Upper lobe of left lung (tissue), 6 donors: ENCODE results near the gene CD302. TPM values are rescaled to one million over a fixed set of nuclear protein-coding genes. Genes with fewer than 3 reads are reported as not detected.

Experiments
- ATAC-seq, 2 donors: fragments of 200-7000 bp; cut with Tn5 transposase; one replicate each; pipeline ENCODE4 v1.9.1; 2022; ENCODE audit warnings: mild to moderate bottlenecking in 2 of 2, moderate library complexity in 2 of 2; ENCODE audit not compliant: low FRiP score in 2 of 2
- DNase-seq, 2 donors: peaks; one replicate each; pipeline ENCODE4 v3.0.0-alpha.2; 2019 to 2020
- H3K27ac ChIP-seq, 4 donors: fragments of 200-600 bp; sonication (generic); one replicate each; pipeline ENCODE4 v1.5.1; 2016 to 2019
- H3K27me3 ChIP-seq, 4 donors: fragments of 200-600 bp; sonication (generic); one replicate each; pipeline ENCODE4 v1.5.1; 2017 to 2019
- H3K36me3 ChIP-seq, 4 donors: fragments of 200-600 bp; sonication (generic); one replicate each; pipeline ENCODE4 v1.5.1; 2016 to 2019
- H3K4me1 ChIP-seq, 4 donors: fragments of 200-600 bp; sonication (generic); one replicate each; pipeline ENCODE4 v1.5.1; 2018 to 2019
- H3K4me3 ChIP-seq, 4 donors: fragments of 200-600 bp; sonication (generic); one replicate each; pipeline ENCODE4 v1.5.1; 2017 to 2019; ENCODE audit warnings: mild to moderate bottlenecking in 2 of 4, moderate library complexity in 1 of 4
- H3K9me3 ChIP-seq, 4 donors: fragments of 200-600 bp; sonication (generic); one replicate each; pipeline ENCODE4 v1.5.1; 2018 to 2019
- EP300 ChIP-seq, 4 donors: sonication (generic); formaldehyde crosslinking; IDR thresholded peaks; one replicate each; pipeline ENCODE4 v1.5.1; 2017; ENCODE audit warnings: antibody characterized with exemption in 4 of 4, control low read depth in 2 of 4
- POLR2A ChIP-seq, 4 donors: fragments of 450-650 bp; IDR thresholded peaks; one replicate each; pipeline ENCODE4 v1.5.1; 2016 to 2017; ENCODE audit warnings: antibody characterized with exemption in 4 of 4, mild to moderate bottlenecking in 2 of 4
- POLR2AphosphoS5 ChIP-seq, 2 donors: sonication (generic); formaldehyde crosslinking; IDR thresholded peaks; one replicate each; pipeline ENCODE4 v1.5.1; 2017; ENCODE audit warnings: antibody characterized with exemption in 2 of 2
- WGBS, 2 donors: methylation state at CpG; one replicate each; pipeline ENCODE4 v1.1.5; 2017 to 2018; 5-methylcytosine and 5-hydroxymethylcytosine counted together
- total RNA-seq, 6 donors: library from RNA; depleted of rRNA in 4 of 6; stranded (reverse); fragments of >200 nt in 4 of 6; gene quantifications; one replicate each; pipeline versions ENCODE4 v1.1.0 to v1.2.1, GENCODE V29; 2016 to 2021
- TF ChIP-seq, protein P1 (sequence below), 6 experiments: fragments of 450-650 bp in 4 of 6; fragments of 200-600 bp in 2 of 6; sonication (generic) in 2 of 6; IDR thresholded peaks; one replicate each; pipeline ENCODE4 v1.5.1; 2016 to 2019; ENCODE audit warnings: antibody characterized with exemption in 6 of 6
- donor health status: DM: no; HTN: no; CAD: no; lungs with moderate emphysema.
- donor health status: DM: no; HTN: yes; CAD: no; lungs with severe emphysema.

The CD302 gene
- total RNA-seq, 6 donors from 2014 or later, result 36.7 to 142 (median 83.0) TPM

GRCh38 chr2:159803235-159803962, 5.4 kb upstream of the CD302 start:
- 51 to 94% methylated on average over 2 of the region's 2 CpGs for WGBS, 2 donors
- Histone ChIP-seq H3K4me3 (no peak overlapping the region), H3K9me3 (no peaks in the 10 kb centered on the region), H3K27ac (no peak overlapping the region), H3K4me1 (peaks cover 0 to 6% (median 0%) of the 10 kb centered on the region in 4 donors), H3K27me3 (no peaks in the 10 kb centered on the region), H3K36me3 (no peaks in the 10 kb centered on the region)
- ATAC-seq, result no peak
- no peak for DNase-seq
- TF ChIP-seq, protein P1, sequence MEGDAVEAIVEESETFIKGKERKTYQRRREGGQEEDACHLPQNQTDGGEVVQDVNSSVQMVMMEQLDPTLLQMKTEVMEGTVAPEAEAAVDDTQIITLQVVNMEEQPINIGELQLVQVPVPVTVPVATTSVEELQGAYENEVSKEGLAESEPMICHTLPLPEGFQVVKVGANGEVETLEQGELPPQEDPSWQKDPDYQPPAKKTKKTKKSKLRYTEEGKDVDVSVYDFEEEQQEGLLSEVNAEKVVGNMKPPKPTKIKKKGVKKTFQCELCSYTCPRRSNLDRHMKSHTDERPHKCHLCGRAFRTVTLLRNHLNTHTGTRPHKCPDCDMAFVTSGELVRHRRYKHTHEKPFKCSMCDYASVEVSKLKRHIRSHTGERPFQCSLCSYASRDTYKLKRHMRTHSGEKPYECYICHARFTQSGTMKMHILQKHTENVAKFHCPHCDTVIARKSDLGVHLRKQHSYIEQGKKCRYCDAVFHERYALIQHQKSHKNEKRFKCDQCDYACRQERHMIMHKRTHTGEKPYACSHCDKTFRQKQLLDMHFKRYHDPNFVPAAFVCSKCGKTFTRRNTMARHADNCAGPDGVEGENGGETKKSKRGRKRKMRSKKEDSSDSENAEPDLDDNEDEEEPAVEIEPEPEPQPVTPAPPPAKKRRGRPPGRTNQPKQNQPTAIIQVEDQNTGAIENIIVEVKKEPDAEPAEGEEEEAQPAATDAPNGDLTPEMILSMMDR (IDR thresholded peaks at IDR 0.05), result no peak
- no peak for TF ChIP-seq POLR2A (IDR thresholded peaks at IDR 0.05)
- no peak for TF ChIP-seq EP300 (IDR thresholded peaks at IDR 0.05)
- TF ChIP-seq POLR2AphosphoS5 (IDR thresholded peaks at IDR 0.05), result no peak

DNA sequence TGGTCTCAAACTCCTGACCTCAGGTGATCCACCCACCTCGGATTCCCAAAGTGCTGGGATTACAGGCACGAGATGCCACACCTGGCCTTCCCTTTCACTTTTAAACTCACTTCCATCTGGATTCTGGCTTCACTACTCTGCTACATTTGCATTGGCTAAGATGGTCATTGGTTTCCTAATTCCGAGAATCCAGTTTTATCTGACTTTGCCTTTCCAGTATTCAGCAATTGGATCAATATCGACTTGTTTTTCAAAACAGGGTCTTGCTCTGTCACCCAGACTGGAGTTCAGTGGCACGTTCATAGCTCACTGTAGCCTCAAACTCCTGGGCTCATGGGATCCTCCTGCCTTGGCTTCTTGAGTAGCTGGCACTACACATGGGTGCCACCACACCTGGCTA, 4.7 kb upstream of the CD302 start:
- no peak for TF ChIP-seq EP300 (IDR thresholded peaks at IDR 0.05)
- no peak for TF ChIP-seq POLR2AphosphoS5 (IDR thresholded peaks at IDR 0.05)
- TF ChIP-seq, protein P1 (IDR thresholded peaks at IDR 0.05), result no peak
- TF ChIP-seq POLR2A (IDR thresholded peaks at IDR 0.05), result no peak
- 95 to 97% methylated on average over 5 of the region's 5 CpGs for WGBS, 2 donors
- Histone ChIP-seq H3K4me1 (peaks cover 0 to 10% (median 0%) of the 10 kb centered on the region in 4 donors), H3K36me3 (no peaks in the 10 kb centered on the region), H3K27me3 (no peaks in the 10 kb centered on the region), H3K27ac (no peak overlapping the region), H3K9me3 (no peaks in the 10 kb centered on the region), H3K4me3 (no peak overlapping the region)
- ATAC-seq (no peak), DNase-seq (no peak)

- 95 to 97% methylated on average over 1 of the region's 1 CpG for WGBS, 2 donors
These were observed 1.8 kb upstream of the CD302 start for GRCh38 chr2:159799833-159800232.

DNA sequence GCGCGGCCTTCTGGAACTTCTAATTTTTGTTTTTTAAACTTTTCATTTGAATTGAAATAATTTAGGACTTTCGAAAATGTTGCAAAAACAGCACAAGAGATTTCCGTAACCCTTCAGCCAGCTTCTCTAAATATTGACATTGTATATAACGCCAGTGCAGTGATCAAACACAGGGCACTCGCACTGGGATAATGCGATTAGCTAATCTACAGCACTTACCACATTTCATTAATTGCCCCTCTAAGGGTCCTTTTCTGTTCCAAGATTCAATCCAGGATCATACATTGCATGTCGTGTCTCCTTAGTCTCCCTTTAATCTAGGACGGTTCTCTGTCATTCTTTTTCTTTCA, 343 bp upstream of the CD302 start:
- Histone ChIP-seq H3K27me3 (no peaks in the 10 kb centered on the region), H3K27ac (peak overlapping the region; percentile 92 to 98 (median 95)), H3K4me3 (peak overlapping the region; percentile 63 to 92 (median 78)), H3K36me3 (no peaks in the 10 kb centered on the region), H3K9me3 (no peaks in the 10 kb centered on the region), H3K4me1 (peaks cover 17 to 45% (median 27%) of the 10 kb centered on the region in 4 donors)
- peak; percentile 33 to 39 for ATAC-seq
- DNase-seq, result no peak
- TF ChIP-seq, protein P1 (IDR thresholded peaks at IDR 0.05), result peak in 1 of 6 experiments; percentile 2
- no peak for TF ChIP-seq POLR2AphosphoS5 (IDR thresholded peaks at IDR 0.05)
- WGBS, 2 donors, result 10 to 13% methylated on average over 9 of the region's 9 CpGs

More at GRCh38 chr2:159799833-159800232, 1.8 kb upstream of the CD302 start:
- Histone ChIP-seq H3K9me3 (no peaks in the 10 kb centered on the region), H3K27ac (no peak overlapping the region), H3K4me1 (peaks cover 17 to 33% (median 18%) of the 10 kb centered on the region in 4 donors), H3K4me3 (no peak overlapping the region), H3K27me3 (no peaks in the 10 kb centered on the region), H3K36me3 (no peaks in the 10 kb centered on the region)
- DNase-seq, result no peak
- TF ChIP-seq POLR2A (IDR thresholded peaks at IDR 0.05), result no peak
- no peak for ATAC-seq

DNA sequence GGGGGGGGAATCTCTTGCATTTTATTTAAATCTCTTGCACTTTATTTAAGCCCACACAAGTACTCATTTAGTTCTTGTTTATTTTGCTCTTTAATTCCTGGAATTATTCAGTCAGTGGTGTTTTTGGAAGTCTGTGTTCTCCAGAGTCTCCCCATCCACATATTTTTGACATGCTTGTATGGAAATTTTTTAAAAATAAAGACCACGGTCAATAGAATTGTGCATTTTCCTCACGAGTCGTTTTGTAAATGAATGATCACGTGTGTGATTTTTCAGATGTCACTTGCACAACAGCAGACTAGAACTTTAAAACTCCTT, 824 bp downstream of the CD302 start:
- no peaks in the 10 kb centered on the region for H3K27me3 ChIP-seq
- no peak for ATAC-seq
- WGBS, 2 donors, result 3 to 5% methylated on average over 4 of the region's 4 CpGs
- peak overlapping the region; percentile 63 to 92 (median 78) for H3K4me3 ChIP-seq
- H3K36me3 ChIP-seq, result no peaks in the 10 kb centered on the region
- no peak for DNase-seq
- peaks cover 20 to 54% (median 34%) of the 10 kb centered on the region in 4 donors for H3K4me1 ChIP-seq
- peak overlapping the region; percentile 92 to 98 (median 95) for H3K27ac ChIP-seq
- no peaks in the 10 kb centered on the region for H3K9me3 ChIP-seq
- TF ChIP-seq POLR2A (IDR thresholded peaks at IDR 0.05) (no peak), EP300 (IDR thresholded peaks at IDR 0.05) (no peak), POLR2AphosphoS5 (IDR thresholded peaks at IDR 0.05) (no peak)
- TF ChIP-seq, protein P1 (IDR thresholded peaks at IDR 0.05), result no peak
